ENCODE measurements around the gene DNMT3A. TPM values are rescaled to one million over a fixed set of nuclear protein-coding genes. Genes with fewer than 3 reads are reported as not detected.

DNMT3A gene
- total RNA-seq, 2 experiments from 2014 or later: 43.2 to 45.5 TPM

DNA sequence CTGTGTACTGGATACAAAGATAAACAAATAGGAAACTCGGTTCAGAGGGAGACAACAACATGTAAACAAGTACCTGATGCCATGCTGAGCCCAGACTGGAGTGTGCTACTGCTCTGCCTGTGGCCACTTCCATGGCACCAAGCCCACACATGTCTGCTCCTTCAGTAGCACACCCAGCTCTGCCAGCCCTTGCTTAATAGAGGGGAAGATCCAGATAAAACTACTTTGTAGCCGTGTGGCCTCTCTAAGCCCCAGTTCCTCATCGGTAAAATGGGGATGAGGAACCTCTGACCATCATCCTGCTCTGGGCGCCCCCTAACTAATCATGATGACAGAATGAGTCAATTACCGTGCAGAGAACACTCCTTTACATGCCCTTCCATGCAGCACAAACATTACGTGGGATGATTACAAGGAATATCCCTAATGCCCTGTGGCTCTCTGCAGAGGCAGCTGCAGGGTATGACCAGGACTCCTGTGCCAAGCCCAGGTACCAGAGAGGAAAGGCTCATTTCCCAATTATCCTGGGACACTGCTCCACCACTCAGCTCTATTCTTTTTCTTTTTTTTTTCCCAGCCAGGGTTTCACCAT is 34.9 kb downstream of the DNMT3A start:
- no peak overlapping the region for H3K4me3 Mint-ChIP-seq
- POLR2A ChIA-PET: interaction anchor here (1.1 kb wide), 1 partner anchor 21 kb away, joined by 3 read pairs; no protein-coding TSS in a partner anchor
- H3K36me3 Mint-ChIP-seq (ENCODE audit: low read depth): peaks cover 59% of the 10 kb centered on the region
- no peak for DNase-seq
- CTCF ChIA-PET: no interaction called here
- no peaks in the 10 kb centered on the region for H3K9me3 Mint-ChIP-seq
- no peak overlapping the region for H3K27ac Mint-ChIP-seq
- no peaks in the 10 kb centered on the region for H3K27me3 Mint-ChIP-seq
- H3K4me1 Mint-ChIP-seq: peaks cover 40% of the 10 kb centered on the region

DNA sequence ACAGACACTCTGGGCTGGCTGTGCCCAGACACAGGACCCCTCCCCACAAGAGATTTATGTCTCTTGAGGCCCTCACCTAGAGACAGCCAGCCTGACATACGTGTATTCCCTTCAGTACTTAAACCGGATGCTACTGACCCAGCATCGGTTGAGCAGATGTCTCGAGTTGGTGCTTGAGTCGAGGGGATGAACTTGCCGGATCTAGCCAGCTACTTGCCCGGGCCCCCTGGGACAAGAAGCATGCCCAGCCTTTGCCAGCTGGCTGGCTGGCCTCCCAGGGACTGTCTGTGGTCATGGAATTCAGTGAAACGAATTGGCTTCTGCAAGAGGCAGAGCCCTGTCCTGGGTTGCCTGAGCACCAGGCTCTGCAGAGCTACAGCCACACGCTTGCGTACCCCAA is 36.0 kb downstream of the DNMT3A start:
- Mint-ChIP-seq H3K27me3 (no peaks in the 10 kb centered on the region), H3K36me3 (ENCODE audit: low read depth) (peaks cover 65% of the 10 kb centered on the region), H3K27ac (no peak overlapping the region), H3K9me3 (no peaks in the 10 kb centered on the region), H3K4me3 (no peak overlapping the region), H3K4me1 (peaks cover 44% of the 10 kb centered on the region)
- no peak for DNase-seq
- ChIA-PET CTCF (no interaction called here), POLR2A (interaction anchor here (1.1 to 2.2 kb wide), 4 partner anchors 9 to 20 kb away, joined by 3 to 10 read pairs (median 4); no protein-coding TSS in a partner anchor)

DNA sequence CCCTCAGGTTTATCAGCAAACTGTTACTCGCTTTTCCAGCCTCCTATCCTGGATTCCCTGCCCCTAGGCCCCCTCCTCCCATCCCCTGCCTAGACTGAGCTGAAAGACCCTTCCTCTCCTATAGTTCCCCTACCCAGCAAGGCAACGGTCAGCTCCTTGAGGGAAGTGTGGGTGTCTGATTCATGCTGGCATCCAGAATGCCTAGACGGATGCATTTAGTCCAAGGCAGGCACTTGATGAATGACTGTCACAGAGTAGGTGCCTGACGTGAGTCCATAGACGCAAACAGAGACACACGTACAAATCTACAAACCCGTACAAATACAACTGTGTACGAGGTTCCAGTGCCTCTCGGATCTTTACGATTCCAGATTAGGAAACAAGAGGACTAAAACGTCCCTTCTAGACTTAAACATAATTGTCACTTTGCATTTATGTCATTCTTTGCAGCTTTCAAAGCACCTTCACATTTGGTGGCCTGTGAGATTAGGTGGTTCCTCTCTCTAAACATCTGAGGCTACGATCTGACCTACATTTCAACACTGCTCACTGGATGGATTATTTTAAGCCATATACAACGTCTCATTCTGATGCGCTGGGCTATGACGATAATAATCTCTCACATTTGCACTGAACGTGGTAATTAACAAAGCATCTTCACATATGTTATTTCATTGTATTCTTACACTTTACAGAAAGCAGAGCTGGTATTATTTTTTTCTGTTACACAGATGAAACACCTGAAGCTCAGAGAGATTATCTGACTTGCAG is 36.7 kb downstream of the DNMT3A start:
- peaks cover 65% of the 10 kb centered on the region for H3K36me3 Mint-ChIP-seq (ENCODE audit: low read depth)
- no peak for DNase-seq
- H3K4me3 Mint-ChIP-seq: no peak overlapping the region
- H3K27ac Mint-ChIP-seq: no peak overlapping the region
- no peaks in the 10 kb centered on the region for H3K27me3 Mint-ChIP-seq
- H3K4me1 Mint-ChIP-seq: peaks cover 42% of the 10 kb centered on the region
- ChIA-PET POLR2A (interaction anchor here (0.5 to 4.7 kb wide), 5 partner anchors 9 to 368 kb away, joined by 3 to 54 read pairs (median 5); partner anchors contain the start of gene DTNB), CTCF (interaction anchor here (1.0 to 2.2 kb wide), 2 partner anchors 9 to 32 kb away, joined by 4 to 5 read pairs; no protein-coding TSS in a partner anchor)
- H3K9me3 Mint-ChIP-seq: no peaks in the 10 kb centered on the region

DNA sequence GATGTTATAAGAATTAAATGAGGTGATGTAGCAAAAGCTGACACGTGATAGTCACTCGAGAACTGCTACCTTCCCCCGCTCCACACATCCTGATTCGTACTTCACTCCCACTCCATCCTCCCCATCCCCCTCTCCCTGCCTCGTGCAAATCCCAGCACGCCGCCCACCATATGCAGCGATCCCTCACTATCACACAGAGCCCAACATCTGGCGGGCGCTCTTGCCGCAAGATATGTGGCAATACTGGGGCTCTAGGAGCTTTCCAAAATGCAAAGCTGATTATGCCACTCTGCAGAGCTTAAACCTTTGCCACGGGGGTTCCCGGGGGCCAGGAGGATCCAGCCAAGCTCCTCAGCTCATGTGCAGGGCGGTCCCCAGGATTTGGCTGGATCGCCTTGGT is 37.4 kb downstream of the DNMT3A start:
- Mint-ChIP-seq H3K4me1 (peaks cover 40% of the 10 kb centered on the region), H3K36me3 (ENCODE audit: low read depth) (peaks cover 66% of the 10 kb centered on the region), H3K27me3 (no peaks in the 10 kb centered on the region), H3K4me3 (no peak overlapping the region), H3K27ac (no peak overlapping the region), H3K9me3 (no peaks in the 10 kb centered on the region)
- CTCF ChIA-PET: interaction anchor here (1.0 to 2.2 kb wide), 3 partner anchors 10 to 31 kb away, joined by 4 to 5 read pairs (median 4); no protein-coding TSS in a partner anchor
- DNase-seq: no peak
- POLR2A ChIA-PET: interaction anchor here (2.2 to 4.7 kb wide), 2 partner anchors 9 to 18 kb away, joined by 5 to 54 read pairs; no protein-coding TSS in a partner anchor

GRCh38 chr2:25303633-25304236 is 38.0 kb downstream of the DNMT3A start:
- Mint-ChIP-seq H3K27ac (no peak overlapping the region), H3K4me3 (no peak overlapping the region), H3K9me3 (no peaks in the 10 kb centered on the region), H3K27me3 (no peaks in the 10 kb centered on the region), H3K36me3 (ENCODE audit: low read depth) (peaks cover 66% of the 10 kb centered on the region), H3K4me1 (peaks cover 36% of the 10 kb centered on the region)
- DNase-seq: no peak
- ChIA-PET CTCF (interaction anchor here (1.0 to 2.2 kb wide), 3 partner anchors 11 to 30 kb away, joined by 4 to 5 read pairs (median 4); no protein-coding TSS in a partner anchor), POLR2A (interaction anchor here (2.2 to 4.7 kb wide), 2 partner anchors 10 to 18 kb away, joined by 5 to 54 read pairs; no protein-coding TSS in a partner anchor)

DNA sequence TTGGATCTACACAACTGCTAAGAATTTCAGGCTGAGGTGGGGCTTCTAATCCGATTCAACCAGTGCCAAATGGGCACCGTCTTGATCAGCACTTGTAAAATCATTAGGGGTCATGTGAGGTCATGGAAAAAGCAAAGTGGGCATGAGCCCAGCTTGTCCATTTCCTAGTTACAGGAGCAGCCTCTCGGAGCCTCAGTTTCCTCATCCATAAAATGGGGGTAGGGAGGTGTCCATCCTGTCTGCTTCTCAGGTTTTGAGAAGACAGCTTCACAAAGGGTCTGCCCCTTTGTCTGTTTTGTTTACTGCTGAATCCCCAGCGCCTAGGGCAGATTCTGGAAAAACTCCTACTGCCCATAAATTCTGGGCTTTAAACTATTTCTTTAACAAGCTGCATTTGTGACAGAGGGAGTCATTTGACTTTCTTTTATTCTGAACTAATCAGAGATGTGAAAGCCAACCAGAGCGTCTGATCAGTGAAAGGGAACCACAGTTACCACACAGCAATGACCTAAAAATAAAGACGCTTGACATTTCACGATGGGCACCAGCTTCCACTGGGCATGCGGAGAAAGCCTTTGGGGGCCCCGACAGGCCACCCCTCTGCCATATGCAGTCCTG is 38.9 kb downstream of the DNMT3A start:
- no peak overlapping the region for H3K27ac Mint-ChIP-seq
- no peaks in the 10 kb centered on the region for H3K27me3 Mint-ChIP-seq
- DNase-seq: no peak
- peaks cover 36% of the 10 kb centered on the region for H3K4me1 Mint-ChIP-seq
- POLR2A ChIA-PET: interaction anchor here (0.7 to 4.7 kb wide), 8 partner anchors 11 to 144 kb away, joined by 3 to 54 read pairs (median 6); no protein-coding TSS in a partner anchor
- CTCF ChIA-PET: interaction anchor here (1.7 to 2.5 kb wide), 4 partner anchors 11 to 60 kb away, joined by 3 to 20 read pairs (median 6); no protein-coding TSS in a partner anchor
- H3K9me3 Mint-ChIP-seq: no peaks in the 10 kb centered on the region
- H3K4me3 Mint-ChIP-seq: no peak overlapping the region
- H3K36me3 Mint-ChIP-seq (ENCODE audit: low read depth): peaks cover 64% of the 10 kb centered on the region

GRCh38 chr2:25301453-25302352 is 40.0 kb downstream of the DNMT3A start:
- ChIA-PET POLR2A (interaction anchor here (0.7 to 4.7 kb wide), 11 partner anchors 8 to 143 kb away, joined by 3 to 54 read pairs (median 6); no protein-coding TSS in a partner anchor), CTCF (interaction anchor here (0.9 to 2.5 kb wide), 9 partner anchors 8 to 252 kb away, joined by 3 to 20 read pairs (median 6); no protein-coding TSS in a partner anchor)
- Mint-ChIP-seq H3K4me3 (peak overlapping the region; percentile 9), H3K36me3 (ENCODE audit: low read depth) (peaks cover 55% of the 10 kb centered on the region), H3K27me3 (no peaks in the 10 kb centered on the region), H3K27ac (peak overlapping the region; percentile 63), H3K9me3 (no peaks in the 10 kb centered on the region), H3K4me1 (peaks cover 36% of the 10 kb centered on the region)
- peak; percentile 88 for DNase-seq

DNA sequence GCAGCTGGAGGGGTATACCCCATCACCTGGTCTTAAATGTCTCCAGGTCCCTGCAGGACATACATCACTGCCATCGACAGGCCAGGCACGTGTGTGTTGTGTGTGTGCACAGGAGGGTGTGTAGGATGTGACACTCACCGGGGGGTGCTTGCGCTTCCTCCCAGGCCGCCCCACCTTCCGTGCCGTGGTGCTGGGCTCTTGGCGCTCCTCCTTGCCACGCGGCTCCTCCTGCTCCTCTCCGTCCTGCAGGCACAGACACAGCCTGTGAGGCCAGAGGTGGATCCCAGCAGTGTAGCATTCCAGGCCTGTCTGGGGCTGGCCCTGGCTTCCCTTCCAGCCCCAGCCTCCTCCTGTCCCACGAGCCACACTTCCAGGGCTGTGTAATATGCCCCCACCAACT is 41.7 kb downstream of the DNMT3A start:
- peaks cover 45% of the 10 kb centered on the region for H3K4me1 Mint-ChIP-seq
- DNase-seq: no peak
- CTCF ChIA-PET: interaction anchor here (2.3 to 2.5 kb wide), 3 partner anchors 10 to 63 kb away, joined by 8 to 20 read pairs (median 12); no protein-coding TSS in a partner anchor
- no peak overlapping the region for H3K27ac Mint-ChIP-seq
- no peak overlapping the region for H3K4me3 Mint-ChIP-seq
- peaks cover 46% of the 10 kb centered on the region for H3K36me3 Mint-ChIP-seq (ENCODE audit: low read depth)
- POLR2A ChIA-PET: interaction anchor here (1.7 kb wide), 1 partner anchor 48 kb away, joined by 6 read pairs; no protein-coding TSS in a partner anchor
- no peaks in the 10 kb centered on the region for H3K9me3 Mint-ChIP-seq
- H3K27me3 Mint-ChIP-seq: no peaks in the 10 kb centered on the region

DNA sequence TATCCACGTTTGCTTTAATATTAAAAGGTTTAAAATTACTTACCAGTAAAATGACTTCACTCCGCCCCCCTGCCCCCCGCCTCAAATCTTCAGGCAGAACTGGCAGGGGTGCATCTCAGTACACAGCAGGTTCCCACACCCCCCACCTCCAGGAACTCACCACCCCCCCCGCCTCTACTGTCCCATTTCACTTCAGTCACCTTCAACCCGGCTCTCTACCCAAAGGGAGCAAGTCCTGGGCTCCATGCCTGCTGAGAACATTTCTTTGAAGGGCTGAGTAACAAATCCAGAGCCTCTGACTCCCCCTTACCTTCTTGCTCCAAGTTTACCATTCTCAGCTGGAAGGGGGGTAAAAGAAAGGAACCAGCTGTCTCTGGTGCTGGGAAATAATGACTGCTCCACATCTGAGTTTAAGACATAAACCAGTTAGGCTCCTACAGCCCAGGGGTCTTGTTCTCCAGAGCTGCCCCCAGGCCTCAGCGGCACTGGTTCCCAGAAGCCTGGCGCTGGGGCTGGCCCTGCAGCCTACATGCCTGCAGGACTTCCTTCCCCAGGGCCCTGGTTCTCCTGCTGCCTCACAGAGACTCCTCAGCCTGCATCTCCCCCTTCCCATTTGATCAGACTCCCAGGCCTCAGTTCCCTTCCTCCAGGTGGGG is 42.8 kb downstream of the DNMT3A start:
- H3K36me3 Mint-ChIP-seq (ENCODE audit: low read depth): peaks cover 35% of the 10 kb centered on the region
- CTCF ChIA-PET: no interaction called here
- H3K4me3 Mint-ChIP-seq: no peak overlapping the region
- DNase-seq: no peak
- H3K9me3 Mint-ChIP-seq: no peaks in the 10 kb centered on the region
- POLR2A ChIA-PET: no interaction called here
- H3K4me1 Mint-ChIP-seq: peaks cover 51% of the 10 kb centered on the region
- H3K27me3 Mint-ChIP-seq: no peaks in the 10 kb centered on the region
- no peak overlapping the region for H3K27ac Mint-ChIP-seq

DNA sequence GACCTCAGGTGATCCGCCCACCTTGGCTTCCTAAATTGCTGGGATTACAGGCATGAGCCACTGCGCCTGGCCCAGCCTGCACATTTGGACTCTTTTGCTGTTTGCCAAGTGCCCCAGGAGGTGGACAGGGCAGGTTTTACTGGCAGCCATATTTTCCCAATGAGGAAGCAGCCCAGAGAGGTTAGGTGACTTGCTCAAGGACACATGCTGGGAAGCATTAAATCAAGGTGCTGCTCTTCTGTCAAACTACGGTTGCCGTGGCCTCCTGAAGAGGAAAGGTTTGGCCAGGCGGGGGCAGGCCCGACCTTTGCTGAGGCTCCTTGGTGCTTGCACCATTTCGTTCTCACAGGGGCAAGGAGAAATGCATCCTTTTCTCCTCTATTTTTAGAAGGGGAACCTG is 44.0 kb downstream of the DNMT3A start:
- POLR2A ChIA-PET: interaction anchor here (3.5 to 4.4 kb wide), 2 partner anchors 12 to 16 kb away, joined by 48 to 58 read pairs; no protein-coding TSS in a partner anchor
- H3K4me3 Mint-ChIP-seq: no peak overlapping the region
- CTCF ChIA-PET: no interaction called here
- H3K36me3 Mint-ChIP-seq (ENCODE audit: low read depth): peaks cover 34% of the 10 kb centered on the region
- no peak for DNase-seq
- no peaks in the 10 kb centered on the region for H3K9me3 Mint-ChIP-seq
- no peak overlapping the region for H3K27ac Mint-ChIP-seq
- H3K4me1 Mint-ChIP-seq: peaks cover 55% of the 10 kb centered on the region
- no peaks in the 10 kb centered on the region for H3K27me3 Mint-ChIP-seq

GRCh38 chr2:25295621-25296020 is 46.1 kb downstream of the DNMT3A start:
- Mint-ChIP-seq H3K9me3 (no peaks in the 10 kb centered on the region), H3K4me1 (peaks cover 38% of the 10 kb centered on the region), H3K27me3 (no peaks in the 10 kb centered on the region), H3K4me3 (peak overlapping the region; percentile 62), H3K27ac (peak overlapping the region; percentile 94), H3K36me3 (ENCODE audit: low read depth) (peaks cover 19% of the 10 kb centered on the region)
- ChIA-PET CTCF (interaction anchor here (1.6 to 4.7 kb wide), 5 partner anchors 10 to 81 kb away, joined by 5 to 30 read pairs (median 13); no protein-coding TSS in a partner anchor), POLR2A (interaction anchor here (0.9 to 4.4 kb wide), 15 partner anchors 10 to 265 kb away, joined by 3 to 58 read pairs (median 6); partner anchors contain the start of gene DNMT3A)
- no peak for DNase-seq
